Mammary epithelial cell (primary cell): ENCODE results near the gene NNMT.

Source experiments
- CTCF ChIP-seq, 2 donors: IDR thresholded peaks in 1 of 2; conservative IDR thresholded peaks in 1 of 2; 2 replicates each; pipeline ENCODE4 v1.5.1; 2011 to 2012; ENCODE audit warnings: inconsistent platforms in 2 of 2, low read length in 2 of 2, mild to moderate bottlenecking in 2 of 2, control low read depth in 1 of 2, low read depth in 1 of 2; ENCODE audit not compliant: insufficient read depth in 1 of 2; ENCODE audit errors: extremely low read depth in 1 of 2
- EZH2 ChIP-seq: IDR thresholded peaks from 2 replicates; pipeline ENCODE4 v1.6.1; 2012; ENCODE audit warnings: low read length, inconsistent platforms, borderline replicate concordance

GRCh38 chr11:114319716-114320328 is 23.6 kb downstream of the NNMT start:
- TF ChIP-seq CTCF (conservative IDR thresholded peaks at IDR 0.05 in 1 of 2, IDR thresholded peaks at IDR 0.05 in 1 of 2; ENCODE audit: extremely low read depth in 1 of 2, insufficient read depth in 1 of 2, low read depth in 1 of 2, low read length in 2 of 2): no peak
- TF ChIP-seq EZH2: no peak
